Chondrocyte (in vitro differentiated cells): ENCODE results near the gene SDHA. TPM values are rescaled to one million over a fixed set of nuclear protein-coding genes. Genes with fewer than 3 reads are reported as not detected.
A peak's percentile ranks its signal among the peaks of the same experiment; 100 is the strongest.
"Not testable (repeated sequence)": the region's sequence is repeated elsewhere in the genome, so short reads cannot be mapped to it uniquely, and the experiment has no call there.

Experiments
- DNase-seq: peaks from one replicate; pipeline ENCODE4 v3.0.0; 2021; ENCODE audit warnings: mixed read lengths, low spot score
- H3K27ac Mint-ChIP-seq: one replicate; pipeline ENCODE4 v1.8.0; 2021; ENCODE audit warnings: mild to moderate bottlenecking, moderate library complexity, mixed read lengths; ENCODE audit not compliant: unreplicated experiment
- H3K27me3 Mint-ChIP-seq: 2 replicates; pipeline ENCODE4 v1.8.0; 2021; ENCODE audit warnings: low read depth, mixed read lengths
- H3K36me3 Mint-ChIP-seq: 2 replicates; pipeline ENCODE4 v1.8.0; 2021; ENCODE audit warnings: low read depth, mixed read lengths
- H3K4me1 Mint-ChIP-seq: 2 replicates; pipeline ENCODE4 v1.8.0; 2021; ENCODE audit warnings: low read depth, mild to moderate bottlenecking, mixed read lengths
- H3K4me3 Mint-ChIP-seq: one replicate; pipeline ENCODE4 v1.8.0; 2021; ENCODE audit warnings: mild to moderate bottlenecking, moderate library complexity, mixed read lengths; ENCODE audit not compliant: unreplicated experiment
- H3K9me3 Mint-ChIP-seq: 2 replicates; pipeline ENCODE4 v1.8.0; 2021; ENCODE audit warnings: low read depth, mixed read lengths
- CTCF ChIP-seq: fragments of 200-600 bp; sonication (generic); IDR thresholded peaks from 2 replicates; pipeline ENCODE4 v1.5.0; 2021; ENCODE audit warnings: antibody characterized with exemption, mild to moderate bottlenecking, moderate library complexity
- total RNA-seq: library from RNA; stranded (reverse); gene quantifications from 3 replicates; pipeline ENCODE4 v1.2.1, GENCODE V29; 2021

SDHA gene
- total RNA-seq, 1 donor from 2014 or later: 81.5 TPM

GRCh38 chr5:219991-220390 is 1.9 kb downstream of the SDHA start:
- H3K4me3 Mint-ChIP-seq: peak overlapping the region; percentile 86
- H3K27me3 Mint-ChIP-seq: no peaks in the 10 kb centered on the region
- peak overlapping the region; percentile 86 for H3K27ac Mint-ChIP-seq
- no peaks in the 10 kb centered on the region for H3K9me3 Mint-ChIP-seq
- H3K4me1 Mint-ChIP-seq: peaks cover 60% of the 10 kb centered on the region
- peaks cover 5% of the 10 kb centered on the region for H3K36me3 Mint-ChIP-seq
- DNase-seq: no peak
- TF ChIP-seq CTCF: no peak

DNA sequence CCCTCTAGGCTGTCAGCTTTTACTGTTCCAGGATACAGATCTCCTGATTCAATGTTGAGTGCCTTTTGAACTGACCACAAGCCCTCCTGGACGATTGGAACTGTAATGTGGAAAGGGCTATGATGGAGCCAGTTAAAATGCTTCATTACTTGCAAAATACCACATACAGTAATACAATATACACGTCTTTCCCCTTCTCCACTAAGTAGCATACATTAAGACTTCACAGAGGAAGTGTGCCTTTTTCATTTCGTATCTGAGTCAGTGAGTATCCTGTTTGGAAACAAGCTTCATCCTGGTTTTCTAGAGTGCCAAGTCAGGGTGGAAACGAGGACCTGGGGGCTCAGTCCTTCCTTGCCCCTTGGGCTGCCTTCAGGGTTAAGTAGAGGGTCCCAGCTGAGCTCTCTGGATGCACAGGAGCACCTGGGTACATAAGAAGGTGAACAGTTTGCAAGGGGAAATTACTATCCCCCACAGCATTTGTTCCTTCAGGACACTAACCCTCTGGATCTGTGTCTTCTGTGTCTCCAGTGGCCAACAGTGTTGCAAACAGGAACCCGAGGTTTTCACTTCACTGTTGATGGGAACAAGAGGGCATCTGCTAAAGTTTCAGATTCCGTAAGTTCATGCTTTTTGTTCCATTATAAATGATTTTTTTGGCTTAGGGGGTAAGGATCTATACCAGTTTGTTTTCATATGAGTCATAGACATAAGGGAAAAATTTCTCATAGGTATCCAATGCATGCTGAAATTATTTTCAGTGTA is 5.0 kb downstream of the SDHA start:
- H3K4me3 Mint-ChIP-seq: peak overlapping the region; percentile 40
- peaks cover 44% of the 10 kb centered on the region for H3K4me1 Mint-ChIP-seq
- DNase-seq, H3K9me3 Mint-ChIP-seq, H3K27me3 Mint-ChIP-seq: not testable (repeated sequence)
- H3K36me3 Mint-ChIP-seq: peaks cover 26% of the 10 kb centered on the region
- peak overlapping the region; percentile 49 for H3K27ac Mint-ChIP-seq

GRCh38 chr5:223791-224190 is 5.7 kb downstream of the SDHA start:
- H3K27ac Mint-ChIP-seq: no peak overlapping the region
- no peaks in the 10 kb centered on the region for H3K27me3 Mint-ChIP-seq
- peaks cover 44% of the 10 kb centered on the region for H3K4me1 Mint-ChIP-seq
- no peak overlapping the region for H3K4me3 Mint-ChIP-seq
- H3K9me3 Mint-ChIP-seq: no peaks in the 10 kb centered on the region
- DNase-seq: no peak
- TF ChIP-seq CTCF: no peak
- peaks cover 29% of the 10 kb centered on the region for H3K36me3 Mint-ChIP-seq

DNA sequence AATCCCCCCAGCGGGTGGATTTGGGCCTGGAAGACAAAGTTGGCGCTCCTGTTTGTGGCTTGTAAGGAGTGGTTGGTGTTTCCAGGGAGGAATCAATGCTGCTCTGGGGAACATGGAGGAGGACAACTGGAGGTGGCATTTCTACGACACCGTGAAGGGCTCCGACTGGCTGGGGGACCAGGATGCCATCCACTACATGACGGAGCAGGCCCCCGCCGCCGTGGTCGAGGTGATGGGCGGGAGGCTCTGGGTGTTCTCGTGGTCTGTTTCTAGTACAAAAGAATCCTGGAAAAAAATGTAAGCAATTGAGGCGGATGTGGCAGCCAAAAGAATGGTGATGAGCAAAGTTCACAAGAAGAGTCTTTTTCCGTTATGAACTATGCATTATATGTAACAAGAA is 7.2 kb downstream of the SDHA start:
- TF ChIP-seq CTCF: no peak
- Mint-ChIP-seq H3K4me3 (no peak overlapping the region), H3K4me1 (peaks cover 32% of the 10 kb centered on the region), H3K9me3 (no peaks in the 10 kb centered on the region), H3K27ac (peak overlapping the region; percentile 27), H3K27me3 (no peaks in the 10 kb centered on the region), H3K36me3 (peaks cover 36% of the 10 kb centered on the region)
- no peak for DNase-seq

DNA sequence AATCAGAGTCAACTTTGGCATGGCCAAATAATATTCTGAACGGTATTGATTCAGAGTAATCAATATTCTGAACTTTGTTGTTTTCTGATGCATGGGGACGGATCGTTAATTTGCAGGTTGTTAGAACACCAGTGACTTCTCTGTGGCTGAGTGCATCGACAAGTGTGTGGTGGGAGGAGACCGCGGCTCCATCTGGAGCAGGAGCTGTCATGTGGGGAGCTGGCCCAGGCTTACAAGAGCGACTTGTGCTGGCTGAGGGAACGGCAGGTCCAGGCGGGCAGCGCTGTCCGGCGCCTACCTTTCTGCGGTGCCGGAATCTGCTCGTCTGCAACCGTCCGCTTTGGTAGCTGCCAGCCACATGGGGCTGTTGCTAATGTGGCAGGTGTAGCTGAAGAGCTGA is 9.3 kb downstream of the SDHA start:
- not testable (repeated sequence) for H3K9me3 Mint-ChIP-seq, DNase-seq, H3K27me3 Mint-ChIP-seq, H3K27ac Mint-ChIP-seq, H3K4me3 Mint-ChIP-seq
- Mint-ChIP-seq H3K36me3 (peaks cover 45% of the 10 kb centered on the region), H3K4me1 (peaks cover 14% of the 10 kb centered on the region)

DNA sequence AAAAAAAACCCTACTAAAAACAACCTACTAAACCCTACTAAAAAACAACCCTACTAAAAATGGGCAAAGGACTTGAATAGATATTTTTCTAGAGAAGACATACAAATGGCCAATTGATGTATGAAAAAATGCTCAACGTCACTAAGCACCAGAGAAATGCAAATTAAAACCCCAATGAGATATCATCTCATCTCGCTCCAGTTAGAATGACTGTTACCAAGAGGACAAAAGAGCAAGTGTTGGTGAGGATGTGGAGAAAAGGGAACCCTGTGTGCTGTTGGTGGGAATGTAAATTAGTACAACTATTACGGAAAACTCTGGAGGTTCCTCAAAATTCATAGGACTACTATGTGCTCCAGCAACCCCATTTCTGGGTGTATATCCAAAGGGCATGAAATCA is 10.8 kb downstream of the SDHA start:
- Mint-ChIP-seq H3K36me3 (peaks cover 54% of the 10 kb centered on the region), H3K27ac (no peak overlapping the region), H3K27me3 (no peaks in the 10 kb centered on the region), H3K4me1 (peaks cover under 1% of the 10 kb centered on the region), H3K4me3 (no peak overlapping the region), H3K9me3 (no peaks in the 10 kb centered on the region)
- TF ChIP-seq CTCF: no peak
- no peak for DNase-seq
